Panc1 (cell line): ENCODE results near the gene BTN2A1.

Source experiments
- POLR2AphosphoS5 ChIP-seq: IDR thresholded peaks from 2 replicates; pipeline ENCODE4 v1.6.1; 2012; ENCODE audit warnings: mild to moderate bottlenecking, low read depth, low read length, moderate library complexity
- TCF7L2 ChIP-seq: IDR thresholded peaks from 2 replicates; pipeline ENCODE4 v1.6.1; 2011; ENCODE audit warnings: mild to moderate bottlenecking, low read depth, low read length, inconsistent platforms
- TF ChIP-seq, protein P1 (sequence below), 2 experiments: IDR thresholded peaks; 2 replicates each; pipeline ENCODE4 v1.6.1; 2011 to 2012; ENCODE audit warnings: low read depth in 2 of 2, control low read depth in 1 of 2, low read length in 1 of 2, mild to moderate bottlenecking in 1 of 2, moderate library complexity in 1 of 2; ENCODE audit not compliant: insufficient read depth in 1 of 2
- TF ChIP-seq, protein P2 (sequence below): fragments of 450-650 bp; IDR thresholded peaks from 2 replicates; pipeline ENCODE4 v1.5.1; 2017; ENCODE audit warnings: mild to moderate bottlenecking

DNA sequence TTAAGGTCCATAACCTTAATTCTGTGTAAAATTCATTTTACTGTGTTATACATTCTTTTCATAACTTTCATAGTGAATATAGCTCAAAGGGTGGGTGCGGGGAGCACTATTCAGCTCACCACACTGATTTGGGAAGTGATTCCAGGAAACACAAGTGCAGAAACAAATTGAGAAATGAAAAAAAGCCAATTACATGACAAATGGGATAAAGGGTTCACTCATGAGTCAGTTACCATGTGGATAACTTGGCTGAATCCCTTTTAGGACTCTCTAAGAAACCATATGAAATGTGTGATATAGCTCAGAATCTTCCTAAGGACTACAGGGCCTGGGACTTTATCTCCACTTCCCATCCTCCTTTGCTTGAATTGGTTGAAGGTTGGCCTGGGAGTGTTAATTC is 3.1 kb upstream of the BTN2A1 start:
- TF ChIP-seq, protein P1, sequence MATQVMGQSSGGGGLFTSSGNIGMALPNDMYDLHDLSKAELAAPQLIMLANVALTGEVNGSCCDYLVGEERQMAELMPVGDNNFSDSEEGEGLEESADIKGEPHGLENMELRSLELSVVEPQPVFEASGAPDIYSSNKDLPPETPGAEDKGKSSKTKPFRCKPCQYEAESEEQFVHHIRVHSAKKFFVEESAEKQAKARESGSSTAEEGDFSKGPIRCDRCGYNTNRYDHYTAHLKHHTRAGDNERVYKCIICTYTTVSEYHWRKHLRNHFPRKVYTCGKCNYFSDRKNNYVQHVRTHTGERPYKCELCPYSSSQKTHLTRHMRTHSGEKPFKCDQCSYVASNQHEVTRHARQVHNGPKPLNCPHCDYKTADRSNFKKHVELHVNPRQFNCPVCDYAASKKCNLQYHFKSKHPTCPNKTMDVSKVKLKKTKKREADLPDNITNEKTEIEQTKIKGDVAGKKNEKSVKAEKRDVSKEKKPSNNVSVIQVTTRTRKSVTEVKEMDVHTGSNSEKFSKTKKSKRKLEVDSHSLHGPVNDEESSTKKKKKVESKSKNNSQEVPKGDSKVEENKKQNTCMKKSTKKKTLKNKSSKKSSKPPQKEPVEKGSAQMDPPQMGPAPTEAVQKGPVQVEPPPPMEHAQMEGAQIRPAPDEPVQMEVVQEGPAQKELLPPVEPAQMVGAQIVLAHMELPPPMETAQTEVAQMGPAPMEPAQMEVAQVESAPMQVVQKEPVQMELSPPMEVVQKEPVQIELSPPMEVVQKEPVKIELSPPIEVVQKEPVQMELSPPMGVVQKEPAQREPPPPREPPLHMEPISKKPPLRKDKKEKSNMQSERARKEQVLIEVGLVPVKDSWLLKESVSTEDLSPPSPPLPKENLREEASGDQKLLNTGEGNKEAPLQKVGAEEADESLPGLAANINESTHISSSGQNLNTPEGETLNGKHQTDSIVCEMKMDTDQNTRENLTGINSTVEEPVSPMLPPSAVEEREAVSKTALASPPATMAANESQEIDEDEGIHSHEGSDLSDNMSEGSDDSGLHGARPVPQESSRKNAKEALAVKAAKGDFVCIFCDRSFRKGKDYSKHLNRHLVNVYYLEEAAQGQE (IDR thresholded peaks at IDR 0.05; ENCODE audit: insufficient read depth in 1 of 2, low read depth in 2 of 2, low read length in 1 of 2): no peak
- TF ChIP-seq, protein P2, sequence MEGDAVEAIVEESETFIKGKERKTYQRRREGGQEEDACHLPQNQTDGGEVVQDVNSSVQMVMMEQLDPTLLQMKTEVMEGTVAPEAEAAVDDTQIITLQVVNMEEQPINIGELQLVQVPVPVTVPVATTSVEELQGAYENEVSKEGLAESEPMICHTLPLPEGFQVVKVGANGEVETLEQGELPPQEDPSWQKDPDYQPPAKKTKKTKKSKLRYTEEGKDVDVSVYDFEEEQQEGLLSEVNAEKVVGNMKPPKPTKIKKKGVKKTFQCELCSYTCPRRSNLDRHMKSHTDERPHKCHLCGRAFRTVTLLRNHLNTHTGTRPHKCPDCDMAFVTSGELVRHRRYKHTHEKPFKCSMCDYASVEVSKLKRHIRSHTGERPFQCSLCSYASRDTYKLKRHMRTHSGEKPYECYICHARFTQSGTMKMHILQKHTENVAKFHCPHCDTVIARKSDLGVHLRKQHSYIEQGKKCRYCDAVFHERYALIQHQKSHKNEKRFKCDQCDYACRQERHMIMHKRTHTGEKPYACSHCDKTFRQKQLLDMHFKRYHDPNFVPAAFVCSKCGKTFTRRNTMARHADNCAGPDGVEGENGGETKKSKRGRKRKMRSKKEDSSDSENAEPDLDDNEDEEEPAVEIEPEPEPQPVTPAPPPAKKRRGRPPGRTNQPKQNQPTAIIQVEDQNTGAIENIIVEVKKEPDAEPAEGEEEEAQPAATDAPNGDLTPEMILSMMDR: no peak
- TF ChIP-seq POLR2AphosphoS5 (no peak), TCF7L2 (no peak)
